CD8-positive, alpha-beta memory T cell (primary cell): ENCODE measurements around the gene FOSB. TPM values are rescaled to one million over a fixed set of nuclear protein-coding genes. Genes with fewer than 3 reads are reported as not detected.

Source experiments
- CTCF ChIA-PET: fragments of 350-600 bp; sonication (Branson Sonifier 250); formaldehyde crosslinking; loops from one replicate; lab custom pipeline; 2021; ENCODE audit warnings: antibody characterized with exemption; lab: Charles Lee
- POLR2A ChIA-PET: fragments of 350-600 bp; sonication (Branson Sonifier 250); formaldehyde crosslinking; loops from one replicate; lab custom pipeline; 2021; ENCODE audit warnings: antibody characterized with exemption; lab: Charles Lee
- DNase-seq, 5 donors: peaks; one replicate each; pipeline versions ENCODE4 v3.0.0 to v3.0.0-alpha.2; 2020 to 2022; ENCODE audit warnings: mixed read lengths in 1 of 5
- H3K27ac ChIP-seq: one replicate; pipeline ENCODE4 v1.7.0; 2013; ENCODE audit warnings: low read depth, mild to moderate bottlenecking, low read length, moderate library complexity
- H3K27me3 ChIP-seq: 2 replicates; pipeline ENCODE4 v1.7.0; 2013; ENCODE audit warnings: low read length, mild to moderate bottlenecking; ENCODE audit not compliant: insufficient read depth, poor library complexity, severe bottlenecking
- H3K36me3 ChIP-seq: 2 replicates; pipeline ENCODE4 v1.7.0; 2013; ENCODE audit warnings: mild to moderate bottlenecking, low read length, moderate library complexity; ENCODE audit not compliant: insufficient read depth
- H3K4me1 ChIP-seq: 2 replicates; pipeline ENCODE4 v1.7.0; 2013; ENCODE audit warnings: mild to moderate bottlenecking, low read length, moderate library complexity; ENCODE audit not compliant: insufficient read depth
- H3K4me3 ChIP-seq: 2 replicates; pipeline ENCODE4 v1.7.0; 2013; ENCODE audit warnings: mild to moderate bottlenecking, low read length
- H3K9me3 ChIP-seq: 2 replicates; pipeline ENCODE4 v1.7.0; 2013; ENCODE audit warnings: mild to moderate bottlenecking, low read length
- H3K27ac Mint-ChIP-seq, 8 donors: one replicate each; pipeline ENCODE4 v1.8.0; 2020 to 2021; ENCODE audit warnings: mixed read lengths in 8 of 8, mild to moderate bottlenecking in 6 of 8, inconsistent platforms in 3 of 8, moderate library complexity in 3 of 8
- H3K27me3 Mint-ChIP-seq, 2 donors: one replicate each; pipeline ENCODE4 v1.8.0; 2020 to 2021; ENCODE audit warnings: mixed read lengths in 2 of 2, mild to moderate bottlenecking in 1 of 2, moderate library complexity in 1 of 2
- H3K36me3 Mint-ChIP-seq, 3 donors: one replicate each; pipeline ENCODE4 v1.8.0; 2020 to 2021; ENCODE audit warnings: mixed read lengths in 3 of 3, inconsistent platforms in 1 of 3, mild to moderate bottlenecking in 1 of 3
- H3K4me1 Mint-ChIP-seq, 3 donors: one replicate each; pipeline ENCODE4 v1.8.0; 2020 to 2021; ENCODE audit warnings: mixed read lengths in 3 of 3, inconsistent platforms in 1 of 3, mild to moderate bottlenecking in 1 of 3
- H3K4me3 Mint-ChIP-seq, 7 donors: one replicate each; pipeline ENCODE4 v1.8.0; 2020 to 2021; ENCODE audit warnings: mixed read lengths in 7 of 7, mild to moderate bottlenecking in 6 of 7, moderate library complexity in 4 of 7, inconsistent platforms in 2 of 7
- H3K9me3 Mint-ChIP-seq, 5 donors: one replicate each; pipeline ENCODE4 v1.8.0; 2020 to 2022; ENCODE audit warnings: mixed read lengths in 5 of 5, mild to moderate bottlenecking in 3 of 5, moderate library complexity in 2 of 5, inconsistent platforms in 1 of 5
- polyA plus RNA-seq: library from polyadenylated mRNA; unstranded; fragments of 300-500 nt; fragmentation: Illumina TruSeq; gene quantifications from one replicate; pipeline ENCODE4 v1.2.3, GENCODE V29; 2021
- total RNA-seq, 2 experiments: library from RNA; stranded (reverse); gene quantifications; one replicate each; pipeline ENCODE4 v1.2.3, GENCODE V29; 2021

Gene FOSB
- total and polyA plus RNA-seq, 3 experiments from 2014 or later = 21.6 to 48.2 (median 22.1) TPM

DNA sequence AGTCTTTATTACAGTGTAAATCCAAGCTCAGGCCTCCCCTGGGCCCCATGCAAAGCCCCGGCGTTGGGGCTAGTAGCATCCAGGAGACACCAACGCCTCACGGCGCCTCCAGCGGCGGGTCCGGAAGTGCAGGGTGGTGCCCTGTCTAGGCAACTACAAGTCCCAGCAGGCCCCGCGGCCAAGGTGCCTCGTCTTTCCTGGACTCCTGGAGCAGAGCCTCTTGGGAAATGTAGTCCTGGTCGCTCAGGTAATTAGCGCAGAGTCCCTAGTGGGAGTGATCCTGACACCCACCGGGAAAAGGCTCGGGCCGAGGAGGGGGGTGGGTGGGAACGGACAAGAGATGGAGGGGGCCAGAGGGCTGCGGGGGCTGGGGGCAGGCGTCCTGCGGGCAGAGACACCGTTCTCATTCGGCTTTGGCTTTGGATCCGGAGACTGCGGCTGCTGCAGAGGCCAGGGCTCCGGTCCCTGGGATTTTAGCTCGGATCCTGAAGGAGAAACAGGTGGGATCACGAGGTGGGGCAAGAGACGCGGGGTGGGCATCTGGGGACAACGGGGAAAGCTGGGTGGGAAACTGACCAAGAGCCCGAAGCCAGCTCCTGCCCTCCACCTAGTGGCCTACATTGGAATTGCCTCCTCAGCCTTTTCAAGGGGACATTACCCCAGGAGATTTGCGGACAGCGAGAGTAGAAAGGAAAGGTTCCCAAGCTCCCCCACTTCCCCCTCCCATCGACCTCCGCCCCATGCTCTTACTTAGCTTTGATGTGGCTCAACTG is 17.7 kb downstream of the FOSB start:
- Histone ChIP-seq H3K4me3 (peak overlapping the region; percentile 94), H3K36me3 (no peaks in the 10 kb centered on the region), H3K4me1 (no peaks in the 10 kb centered on the region), H3K27ac (peak overlapping the region; percentile 44), H3K27me3 (no peaks in the 10 kb centered on the region), H3K9me3 (no peaks in the 10 kb centered on the region)
- Mint-ChIP-seq H3K36me3 (no peaks in the 10 kb centered on the region), H3K9me3 (no peaks in the 10 kb centered on the region), H3K4me1 (peaks cover 8 to 10% (median 10%) of the 10 kb centered on the region in 3 donors), H3K27me3 (peaks cover 0 to 10% of the 10 kb centered on the region in 2 donors), H3K27ac (peak overlapping the region in 7 of 8 donors; percentile 23 to 91 (median 78)), H3K4me3 (peak overlapping the region; percentile 90 to 98 (median 94))
- ChIA-PET CTCF (interaction anchor here (0.6 to 8.6 kb wide), 30 partner anchors 11 to 207 kb away, joined by 3 to 89 read pairs (median 5); partner anchors contain the start of genes FOSB, PPM1N, PPP1R13L and QPCTL), POLR2A (interaction anchor here (0.5 to 1.8 kb wide), 5 partner anchors 14 to 59 kb away, joined by 3 to 20 read pairs (median 6); no protein-coding TSS in a partner anchor)
- peak; percentile 92 to 98 (median 95) for DNase-seq

GRCh38 chr19:45488708-45489107 is 20.9 kb downstream of the FOSB start:
- H3K9me3 Mint-ChIP-seq = no peaks in the 10 kb centered on the region
- peaks cover 14 to 20% of the 10 kb centered on the region in 2 donors for H3K27me3 Mint-ChIP-seq
- Histone ChIP-seq H3K4me1 (peaks cover 4% of the 10 kb centered on the region), H3K4me3 (no peak overlapping the region), H3K36me3 (no peaks in the 10 kb centered on the region), H3K27me3 (peaks cover 7% of the 10 kb centered on the region), H3K27ac (no peak overlapping the region), H3K9me3 (no peaks in the 10 kb centered on the region)
- no peak overlapping the region for H3K4me3 Mint-ChIP-seq
- H3K36me3 Mint-ChIP-seq = no peaks in the 10 kb centered on the region
- ChIA-PET CTCF (interaction anchor here (1.2 to 8.6 kb wide), 3 partner anchors 10 to 70 kb away, joined by 3 to 89 read pairs (median 7); no protein-coding TSS in a partner anchor), POLR2A (no interaction called here)
- no peak overlapping the region for H3K27ac Mint-ChIP-seq
- no peak for DNase-seq
- H3K4me1 Mint-ChIP-seq = peaks cover 11 to 17% (median 14%) of the 10 kb centered on the region in 3 donors

- POLR2A ChIA-PET = interaction anchor here (0.8 kb wide), 1 partner anchor 50 kb away, joined by 4 read pairs; no protein-coding TSS in a partner anchor
These were observed 21.5 kb downstream of the FOSB start for GRCh38 chr19:45489216-45489855.

DNA sequence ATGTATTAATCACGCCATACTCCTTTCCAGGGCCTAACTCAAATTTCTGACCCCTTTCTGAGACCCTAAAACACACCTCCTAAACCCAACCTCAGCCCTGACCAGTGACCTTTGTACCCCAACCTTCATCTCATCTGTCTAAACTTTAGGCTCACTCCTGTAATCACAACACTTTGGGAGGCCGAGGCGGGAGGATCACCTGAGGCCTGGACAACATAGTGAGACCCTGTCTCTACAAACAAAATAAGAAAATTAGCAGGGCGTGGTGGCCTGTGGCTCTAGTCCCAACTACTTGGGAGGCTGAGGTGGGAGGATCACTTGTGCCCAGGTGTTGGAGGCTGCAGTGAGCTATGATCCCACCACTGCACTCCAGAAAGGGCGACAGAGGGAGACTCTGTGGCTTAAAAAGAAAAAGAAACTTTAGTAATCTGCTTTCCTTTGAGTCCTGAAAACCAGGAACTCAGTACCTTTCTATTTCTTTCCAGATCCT is 24.4 kb downstream of the FOSB start:
- CTCF ChIA-PET = interaction anchor here (1.5 kb wide), 1 partner anchor 64 kb away, joined by 3 read pairs; no protein-coding TSS in a partner anchor
- H3K27ac ChIP-seq = peak overlapping the region; percentile 48
- no peaks in the 10 kb centered on the region for H3K36me3 ChIP-seq
- DNase-seq = no peak
- no peaks in the 10 kb centered on the region for H3K9me3 ChIP-seq
- no peak overlapping the region for H3K4me3 ChIP-seq
- POLR2A ChIA-PET = no interaction called here
- Mint-ChIP-seq H3K36me3 (no peaks in the 10 kb centered on the region), H3K4me1 (peaks cover 15 to 24% (median 19%) of the 10 kb centered on the region in 3 donors), H3K27ac (no peak overlapping the region), H3K4me3 (peak overlapping the region in 1 of 7 donors; percentile 50), H3K9me3 (no peaks in the 10 kb centered on the region), H3K27me3 (peaks cover 20 to 22% of the 10 kb centered on the region in 2 donors)
- H3K27me3 ChIP-seq = peaks cover 15% of the 10 kb centered on the region
- peaks cover 16% of the 10 kb centered on the region for H3K4me1 ChIP-seq

More at GRCh38 chr19:45489216-45489855, 21.5 kb downstream of the FOSB start:
- no peak overlapping the region for H3K27ac ChIP-seq
- Mint-ChIP-seq H3K27ac (peak overlapping the region in 1 of 8 donors; percentile 87), H3K9me3 (no peaks in the 10 kb centered on the region), H3K36me3 (no peaks in the 10 kb centered on the region), H3K4me1 (peaks cover 10 to 18% (median 12%) of the 10 kb centered on the region in 3 donors), H3K4me3 (no peak overlapping the region), H3K27me3 (peaks cover 14 to 20% of the 10 kb centered on the region in 2 donors)
- CTCF ChIA-PET = interaction anchor here (1.2 to 8.6 kb wide), 3 partner anchors 10 to 69 kb away, joined by 3 to 89 read pairs (median 7); no protein-coding TSS in a partner anchor
- H3K27me3 ChIP-seq = peaks cover 7% of the 10 kb centered on the region
- H3K4me3 ChIP-seq = no peak overlapping the region
- no peak for DNase-seq
- peaks cover 4% of the 10 kb centered on the region for H3K4me1 ChIP-seq
- no peaks in the 10 kb centered on the region for H3K9me3 ChIP-seq
- no peaks in the 10 kb centered on the region for H3K36me3 ChIP-seq

- Mint-ChIP-seq H3K4me3 (no peak overlapping the region), H3K9me3 (no peaks in the 10 kb centered on the region), H3K27me3 (peaks cover 20 to 22% of the 10 kb centered on the region in 2 donors), H3K36me3 (no peaks in the 10 kb centered on the region), H3K27ac (peak overlapping the region in 2 of 8 donors; percentile 10 to 69), H3K4me1 (peaks cover 19 to 30% (median 25%) of the 10 kb centered on the region in 3 donors)
- ChIA-PET CTCF (interaction anchor here (1.5 kb wide), 1 partner anchor 65 kb away, joined by 3 read pairs; no protein-coding TSS in a partner anchor), POLR2A (no interaction called here)
- Histone ChIP-seq H3K36me3 (no peaks in the 10 kb centered on the region), H3K27ac (peak overlapping the region; percentile 48), H3K4me3 (no peak overlapping the region), H3K9me3 (no peaks in the 10 kb centered on the region), H3K4me1 (peaks cover 21% of the 10 kb centered on the region), H3K27me3 (peaks cover 15% of the 10 kb centered on the region)
- no peak for DNase-seq
These were observed 25.1 kb downstream of the FOSB start for GRCh38 chr19:45492627-45493470.

GRCh38 chr19:45494261-45494916 is 26.6 kb downstream of the FOSB start:
- DNase-seq = no peak
- Mint-ChIP-seq H3K27ac (peak overlapping the region in 1 of 8 donors; percentile 10), H3K9me3 (no peaks in the 10 kb centered on the region), H3K36me3 (no peaks in the 10 kb centered on the region), H3K4me1 (peaks cover 28 to 43% (median 34%) of the 10 kb centered on the region in 3 donors), H3K4me3 (no peak overlapping the region), H3K27me3 (peaks cover 13 to 22% of the 10 kb centered on the region in 2 donors)
- peaks cover 36% of the 10 kb centered on the region for H3K4me1 ChIP-seq
- H3K9me3 ChIP-seq = no peaks in the 10 kb centered on the region
- H3K27ac ChIP-seq = no peak overlapping the region
- H3K36me3 ChIP-seq = no peaks in the 10 kb centered on the region
- no peak overlapping the region for H3K4me3 ChIP-seq
- CTCF ChIA-PET = interaction anchor here (0.9 to 5.5 kb wide), 10 partner anchors 9 to 148 kb away, joined by 3 to 47 read pairs (median 12); no protein-coding TSS in a partner anchor
- POLR2A ChIA-PET = interaction anchor here (0.6 kb wide), 1 partner anchor 243 kb away, joined by 3 read pairs; no protein-coding TSS in a partner anchor
- H3K27me3 ChIP-seq = peaks cover 15% of the 10 kb centered on the region
